Measurements from ENCODE around the gene ARL8A.

Gene ARL8A

DNA sequence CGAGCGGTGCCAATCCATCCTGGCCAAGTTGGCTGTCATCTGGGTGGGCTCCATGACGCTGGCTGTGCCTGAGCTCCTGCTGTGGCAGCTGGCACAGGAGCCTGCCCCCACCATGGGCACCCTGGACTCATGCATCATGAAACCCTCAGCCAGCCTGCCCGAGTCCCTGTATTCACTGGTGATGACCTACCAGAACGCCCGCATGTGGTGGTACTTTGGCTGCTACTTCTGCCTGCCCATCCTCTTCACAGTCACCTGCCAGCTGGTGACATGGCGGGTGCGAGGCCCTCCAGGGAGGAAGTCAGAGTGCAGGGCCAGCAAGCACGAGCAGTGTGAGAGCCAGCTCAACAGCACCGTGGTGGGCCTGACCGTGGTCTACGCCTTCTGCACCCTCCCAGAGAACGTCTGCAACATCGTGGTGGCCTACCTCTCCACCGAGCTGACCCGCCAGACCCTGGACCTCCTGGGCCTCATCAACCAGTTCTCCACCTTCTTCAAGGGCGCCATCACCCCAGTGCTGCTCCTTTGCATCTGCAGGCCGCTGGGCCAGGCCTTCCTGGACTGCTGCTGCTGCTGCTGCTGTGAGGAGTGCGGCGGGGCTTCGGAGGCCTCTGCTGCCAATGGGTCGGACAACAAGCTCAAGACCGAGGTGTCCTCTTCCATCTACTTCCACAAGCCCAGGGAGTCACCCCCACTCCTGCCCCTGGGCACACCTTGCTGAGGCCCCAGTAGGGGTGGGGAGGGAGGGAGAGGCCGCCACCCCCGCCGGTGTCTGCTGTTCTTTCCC is 16.5 kb downstream of the ARL8A start:
- TF ChIP-seq GATA2 (IDR thresholded peaks at IDR 0.05; ENCODE audit: low read depth, low read length) (no peak), GATA3 (IDR thresholded peaks at IDR 0.05; ENCODE audit: low read depth, low read length) (no peak)

DNA sequence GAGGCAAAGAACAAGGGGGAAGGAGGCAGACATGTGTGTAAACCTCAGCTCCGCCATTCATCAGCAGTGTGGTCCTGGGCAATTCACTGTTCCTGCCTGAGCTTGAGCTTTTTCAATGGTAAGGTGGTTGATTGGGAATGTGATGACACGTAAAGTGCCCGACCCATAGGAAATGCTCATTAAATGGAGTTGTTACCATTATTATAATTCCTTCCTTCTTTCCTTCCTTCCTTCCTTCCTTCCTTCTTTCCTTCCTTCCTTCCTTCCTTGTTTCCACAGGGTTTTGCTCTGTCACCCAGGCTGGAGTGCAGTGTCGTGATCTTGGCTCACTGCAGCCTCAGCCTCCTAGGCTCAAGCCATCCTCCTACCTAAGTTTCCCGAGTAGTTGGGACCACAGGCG is 17.5 kb downstream of the ARL8A start:
- TF ChIP-seq GATA3 (IDR thresholded peaks at IDR 0.05; ENCODE audit: low read depth, low read length) (no peak), GATA2 (IDR thresholded peaks at IDR 0.05; ENCODE audit: low read depth, low read length) (no peak)

DNA sequence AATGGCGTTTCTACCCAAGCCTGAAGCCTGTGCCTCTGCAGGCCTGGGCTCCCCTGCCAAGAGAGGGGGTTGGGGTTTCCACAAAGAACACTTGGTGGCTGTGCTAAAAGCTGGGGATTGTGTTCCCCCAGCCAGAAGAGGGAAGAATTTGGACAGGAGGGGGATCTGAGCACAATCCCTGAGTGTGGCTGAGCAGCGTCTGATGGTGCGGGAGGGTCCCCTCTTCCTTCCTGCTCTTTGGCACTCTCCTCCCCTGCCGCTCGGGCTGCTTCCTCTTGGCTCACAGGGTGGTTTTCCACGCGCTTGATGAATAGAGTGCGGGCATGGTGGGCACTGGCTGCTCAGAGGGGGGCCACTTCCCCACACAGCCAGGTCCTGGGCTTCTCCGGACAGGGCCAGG is 18.1 kb downstream of the ARL8A start:
- no peak for TF ChIP-seq GATA2 (IDR thresholded peaks at IDR 0.05; ENCODE audit: low read depth, low read length)
- TF ChIP-seq GATA3 (IDR thresholded peaks at IDR 0.05; ENCODE audit: low read depth, low read length): no peak

DNA sequence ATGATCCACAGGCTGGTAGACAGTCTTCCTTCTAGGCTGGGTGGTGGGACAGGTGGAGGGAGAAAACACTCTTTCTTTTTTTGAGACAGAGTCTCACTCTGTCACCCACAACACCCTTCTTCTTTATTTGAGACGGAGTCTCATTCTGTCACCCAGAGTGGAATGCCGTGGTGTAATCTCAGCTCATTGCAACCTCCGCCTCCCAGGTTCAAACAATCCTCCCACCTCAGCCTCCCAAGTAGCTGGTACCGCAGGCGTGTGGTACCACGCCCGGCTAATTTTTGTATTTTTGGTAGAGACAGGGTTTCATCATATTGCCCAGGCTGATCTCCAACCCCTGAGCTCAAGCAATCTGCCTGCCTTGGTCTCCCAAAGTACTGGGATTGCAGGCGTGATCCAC is 18.9 kb downstream of the ARL8A start:
- TF ChIP-seq GATA2 (IDR thresholded peaks at IDR 0.05; ENCODE audit: low read depth, low read length): no peak
- no peak for TF ChIP-seq GATA3 (IDR thresholded peaks at IDR 0.05; ENCODE audit: low read depth, low read length)

DNA sequence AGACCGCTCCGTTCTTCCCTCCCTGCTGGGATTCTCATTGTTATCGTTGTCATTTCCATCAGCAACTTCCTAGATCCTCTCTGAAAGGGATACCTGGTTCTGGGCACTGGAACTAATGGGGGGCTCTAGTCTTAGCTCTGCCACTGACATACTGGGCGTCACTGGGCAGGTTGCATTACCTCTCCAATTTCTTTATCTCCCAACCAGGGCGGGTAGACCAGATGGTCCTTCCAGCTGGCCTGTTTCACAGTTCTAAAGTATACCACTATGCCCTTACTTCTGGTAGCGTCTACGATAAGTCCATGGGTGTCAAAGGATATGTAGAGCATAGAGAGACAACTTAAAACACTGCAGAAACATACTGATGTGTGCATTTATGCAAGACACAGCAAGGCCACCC is 20.4 kb downstream of the ARL8A start:
- TF ChIP-seq GATA3 (IDR thresholded peaks at IDR 0.05; ENCODE audit: low read depth, low read length) (no peak), GATA2 (IDR thresholded peaks at IDR 0.05; ENCODE audit: low read depth, low read length) (no peak)

DNA sequence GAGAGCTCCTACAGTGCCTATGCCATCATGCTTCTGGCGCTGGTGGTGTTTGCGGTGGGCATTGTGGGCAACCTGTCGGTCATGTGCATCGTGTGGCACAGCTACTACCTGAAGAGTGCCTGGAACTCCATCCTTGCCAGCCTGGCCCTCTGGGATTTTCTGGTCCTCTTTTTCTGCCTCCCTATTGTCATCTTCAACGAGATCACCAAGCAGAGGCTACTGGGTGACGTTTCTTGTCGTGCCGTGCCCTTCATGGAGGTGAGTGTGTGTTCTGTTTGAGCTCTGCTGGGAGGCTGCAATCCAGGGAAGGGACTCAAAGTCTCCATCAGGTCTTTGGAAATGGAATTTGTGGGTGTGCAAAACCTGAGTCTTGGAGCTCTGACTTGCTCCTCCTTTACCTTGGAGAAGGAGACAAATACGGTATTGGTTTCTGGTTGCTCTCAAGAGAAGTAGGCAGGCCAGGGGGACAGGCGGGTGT is 21.2 kb downstream of the ARL8A start:
- no peak for TF ChIP-seq GATA2 (IDR thresholded peaks at IDR 0.05; ENCODE audit: low read depth, low read length)
- no peak for TF ChIP-seq GATA3 (IDR thresholded peaks at IDR 0.05; ENCODE audit: low read depth, low read length)

DNA sequence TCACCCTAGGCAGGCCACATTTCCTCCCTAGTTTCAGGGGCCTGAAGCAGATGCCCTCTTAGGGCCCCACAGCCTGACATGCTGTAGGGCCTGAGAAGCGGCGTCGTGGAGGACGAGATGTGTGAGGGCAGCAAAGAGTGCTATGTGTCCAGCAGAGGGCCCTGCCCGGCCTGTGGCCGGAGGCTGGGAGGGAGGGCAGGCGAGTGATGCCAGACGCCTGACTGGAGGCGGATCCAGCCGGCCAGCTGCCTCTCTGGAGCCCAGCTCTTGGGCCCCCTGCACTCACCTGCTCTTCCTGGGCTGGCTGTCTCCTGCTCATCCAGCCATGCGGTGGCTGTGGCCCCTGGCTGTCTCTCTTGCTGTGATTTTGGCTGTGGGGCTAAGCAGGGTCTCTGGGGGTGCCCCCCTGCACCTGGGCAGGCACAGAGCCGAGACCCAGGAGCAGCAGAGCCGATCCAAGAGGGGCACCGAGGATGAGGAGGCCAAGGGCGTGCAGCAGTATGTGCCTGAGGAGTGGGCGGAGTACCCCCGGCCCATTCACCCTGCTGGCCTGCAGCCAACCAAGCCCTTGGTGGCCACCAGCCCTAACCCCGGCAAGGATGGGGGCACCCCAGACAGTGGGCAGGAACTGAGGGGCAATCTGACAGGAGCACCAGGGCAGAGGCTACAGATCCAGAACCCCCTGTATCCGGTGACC is 21.8 kb downstream of the ARL8A start, which contains the start of gene GPR37L1:
Gene GPR37L1, plus strand, starts transcription at position 279 of the 697 bp plus-strand sequence. Its CDS starts 47 bp downstream, at position 326.
- TF ChIP-seq GATA2 (IDR thresholded peaks at IDR 0.05; ENCODE audit: low read depth, low read length) (no peak), GATA3 (IDR thresholded peaks at IDR 0.05; ENCODE audit: low read depth, low read length) (no peak)

DNA sequence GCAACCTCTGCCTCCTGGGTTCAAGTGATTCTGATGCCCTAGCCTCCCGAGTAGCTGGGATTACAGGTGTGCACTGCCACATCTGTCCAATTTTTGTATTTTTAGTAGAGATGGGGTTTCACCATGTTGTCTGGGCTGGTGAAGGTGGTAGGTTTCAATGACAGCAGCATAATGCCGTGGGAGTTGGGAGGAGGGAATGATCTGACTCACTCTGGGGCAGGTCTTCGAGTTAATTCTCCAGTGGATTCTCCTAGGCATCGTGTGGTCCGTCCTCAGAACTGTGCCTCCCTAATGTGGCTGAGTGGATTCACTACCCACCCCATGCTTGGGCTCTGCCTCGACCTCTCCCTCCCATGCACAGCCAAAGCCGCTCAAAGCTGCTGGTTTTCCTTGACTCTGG is 23.5 kb downstream of the ARL8A start:
- no peak for TF ChIP-seq GATA3 (IDR thresholded peaks at IDR 0.05; ENCODE audit: low read depth, low read length)
- TF ChIP-seq GATA2 (IDR thresholded peaks at IDR 0.05; ENCODE audit: low read depth, low read length): no peak

DNA sequence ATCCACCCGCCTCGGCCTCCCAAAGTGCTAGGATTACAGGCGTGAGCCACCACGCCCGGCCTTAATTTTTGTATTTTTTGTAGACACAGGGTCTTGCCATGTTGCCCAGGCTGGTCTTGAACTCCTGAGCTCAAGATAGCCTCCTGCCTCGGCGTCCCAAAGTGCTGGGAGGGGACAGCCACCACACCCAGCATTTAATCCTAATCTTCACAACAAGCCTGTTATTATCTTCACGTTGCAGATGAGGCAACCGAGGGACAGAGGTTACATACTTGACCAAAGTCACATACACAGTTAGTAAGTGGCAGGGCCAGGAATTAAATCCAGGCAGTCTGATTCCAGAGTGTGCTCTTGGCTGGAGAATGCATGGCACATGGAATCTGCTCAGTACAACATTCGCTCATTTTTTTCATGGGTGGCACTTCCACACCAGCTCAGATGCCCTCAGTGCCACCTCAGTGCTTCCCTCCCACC is 26.6 kb downstream of the ARL8A start:
- TF ChIP-seq GATA2 (IDR thresholded peaks at IDR 0.05; ENCODE audit: low read depth, low read length) (no peak), GATA3 (IDR thresholded peaks at IDR 0.05; ENCODE audit: low read depth, low read length) (no peak)

DNA sequence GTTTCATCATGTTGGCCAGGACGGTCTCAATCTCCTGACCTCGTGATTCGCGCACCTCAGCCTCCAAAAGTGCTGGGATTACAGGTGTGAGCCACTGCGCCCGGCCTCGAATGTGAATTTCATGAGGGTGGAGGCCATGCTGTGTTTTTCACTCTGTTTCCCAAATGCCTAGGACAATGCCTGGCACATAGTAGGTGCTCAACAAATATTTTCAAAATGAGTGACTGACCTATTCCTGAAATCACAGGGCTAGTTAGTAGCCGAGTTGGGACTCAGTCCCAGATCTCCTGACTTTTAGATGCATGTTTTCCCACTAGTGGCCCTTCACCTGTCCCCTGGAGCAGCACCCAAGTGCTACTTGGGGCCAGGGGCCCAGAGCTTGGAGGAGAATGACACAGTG is 28.2 kb downstream of the ARL8A start:
- no peak for TF ChIP-seq GATA3 (IDR thresholded peaks at IDR 0.05; ENCODE audit: low read depth, low read length)
- no peak for TF ChIP-seq GATA2 (IDR thresholded peaks at IDR 0.05; ENCODE audit: low read depth, low read length)

DNA sequence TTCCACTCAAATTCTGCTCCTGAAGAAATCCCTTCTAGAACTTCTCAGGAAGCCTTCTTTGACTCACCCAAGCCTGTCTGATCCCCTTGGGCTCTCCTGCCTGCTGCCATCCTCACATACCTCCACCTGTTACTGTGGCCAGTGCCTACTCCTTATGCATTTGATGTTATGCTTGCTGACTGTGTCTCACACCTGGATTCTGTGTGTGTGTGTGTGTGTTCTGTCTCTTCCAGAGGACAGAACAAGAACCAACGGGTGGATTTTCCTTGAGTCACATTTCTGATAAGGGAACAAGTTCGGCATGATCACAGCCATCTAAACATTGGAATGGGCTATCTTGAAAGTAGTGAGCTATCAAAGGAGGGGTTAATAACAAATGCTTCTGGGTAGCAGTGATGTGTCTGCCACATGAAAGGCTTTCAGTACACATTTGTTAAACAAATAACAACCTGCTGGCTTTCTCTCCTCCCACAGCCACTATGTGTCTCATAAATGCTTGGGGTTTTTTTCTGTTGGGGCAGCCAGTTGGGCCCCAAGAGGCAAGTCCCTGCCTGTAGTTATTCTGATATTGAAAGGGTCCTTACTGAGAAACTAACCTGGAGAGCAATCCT is 30.7 kb downstream of the ARL8A start:
- TF ChIP-seq GATA3 (IDR thresholded peaks at IDR 0.05; ENCODE audit: low read depth, low read length) (no peak), GATA2 (IDR thresholded peaks at IDR 0.05; ENCODE audit: low read depth, low read length) (no peak)

DNA sequence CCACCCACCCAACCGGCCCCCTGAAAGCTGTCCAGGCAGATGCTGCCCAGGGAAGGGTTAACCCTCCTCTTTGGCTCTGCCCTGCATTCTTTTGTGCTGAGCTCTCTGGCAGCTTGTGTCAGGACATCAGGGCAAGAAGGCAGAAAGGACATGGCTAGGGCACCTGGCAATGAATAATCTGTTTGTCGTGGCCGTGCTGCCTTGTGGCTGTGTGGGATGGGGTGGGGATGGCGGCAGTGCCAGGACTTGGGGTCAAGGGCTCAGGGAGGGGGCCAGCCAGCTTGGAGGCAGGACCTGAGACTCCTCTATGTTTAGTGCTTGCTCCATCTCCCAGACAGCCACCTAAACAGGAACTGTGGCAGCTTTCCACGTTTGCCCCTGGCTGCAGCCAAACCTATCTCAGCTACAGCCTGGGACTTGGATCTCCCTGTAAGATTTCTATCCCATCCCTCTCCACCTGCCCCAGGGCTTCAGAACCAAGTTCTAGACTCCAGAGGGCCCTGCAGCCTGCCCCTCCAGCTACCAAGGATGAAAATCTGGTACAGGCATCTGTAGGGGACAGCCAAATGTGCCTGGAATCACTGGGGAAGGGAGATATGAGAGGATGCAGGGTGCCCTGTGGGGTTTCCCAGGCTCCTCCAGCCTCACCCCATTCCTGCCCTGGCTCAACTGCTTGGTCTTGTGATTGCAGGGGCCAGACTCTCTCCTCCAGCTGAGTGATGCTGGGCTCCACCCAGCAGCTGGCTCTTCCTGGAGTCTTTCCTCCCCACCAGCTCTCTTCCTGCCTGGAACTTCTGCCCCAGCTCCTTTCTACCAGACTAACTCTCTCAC is 31.5 kb downstream of the ARL8A start:
- TF ChIP-seq GATA3 (IDR thresholded peaks at IDR 0.05; ENCODE audit: low read depth, low read length) (no peak), GATA2 (IDR thresholded peaks at IDR 0.05; ENCODE audit: low read depth, low read length) (no peak)

DNA sequence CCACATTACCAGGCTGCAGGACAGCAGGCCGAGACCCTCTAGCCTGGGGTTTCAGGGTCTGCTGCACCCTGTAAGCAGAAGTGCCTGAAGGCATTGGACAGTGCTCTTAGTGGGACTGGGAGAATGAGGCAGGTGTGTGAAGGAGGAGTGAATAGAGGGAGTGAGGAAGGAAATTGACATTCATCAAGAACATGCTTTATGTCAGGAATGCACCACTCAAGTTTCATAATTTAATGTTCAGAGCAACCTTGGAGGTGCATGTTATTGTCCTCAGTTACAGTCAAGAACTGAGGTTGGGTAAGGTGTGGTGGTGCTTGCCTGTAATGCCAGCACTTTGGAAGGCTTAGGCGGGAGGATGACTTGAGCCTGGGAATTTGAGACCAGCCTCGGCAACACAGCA is 33.6 kb downstream of the ARL8A start:
- TF ChIP-seq GATA3 (IDR thresholded peaks at IDR 0.05; ENCODE audit: low read depth, low read length) (no peak), GATA2 (IDR thresholded peaks at IDR 0.05; ENCODE audit: low read depth, low read length) (no peak)

Data from SH-SY5Y (cell line).